Neural progenitor cell (in vitro differentiated cells): Measurements from ENCODE around the gene ASAP2. TPM values are rescaled to one million over a fixed set of nuclear protein-coding genes. Genes with fewer than 3 reads are reported as not detected.

Experiments used
- DNase-seq: peaks from one replicate; pipeline ENCODE4 v3.0.0-alpha.2; 2016; ENCODE audit warnings: low spot score
- H2AFZ ChIP-seq: fragments of 200-600 bp; sonication (generic); replicated peaks from 2 replicates; pipeline ENCODE4 v1.6.1; 2016; ENCODE audit warnings: antibody characterized with exemption
- H3F3A ChIP-seq: fragments of 200-600 bp; sonication (generic); 2 replicates; pipeline ENCODE4 v1.6.1; 2016; ENCODE audit warnings: antibody characterized with exemption, low read depth
- H3K27ac ChIP-seq: fragments of 200-600 bp; sonication (generic); 2 replicates; pipeline ENCODE4 v1.5.1; 2016; ENCODE audit warnings: mild to moderate bottlenecking
- H3K27me3 ChIP-seq: fragments of 200-600 bp; sonication (generic); 2 replicates; pipeline ENCODE4 v1.6.1; 2016; ENCODE audit warnings: mild to moderate bottlenecking, moderate library complexity
- H3K36me3 ChIP-seq: fragments of 200-600 bp; sonication (generic); 2 replicates; pipeline ENCODE4 v1.5.1; 2016
- H3K4me1 ChIP-seq: fragments of 200-600 bp; sonication (generic); 2 replicates; pipeline ENCODE4 v1.6.1; 2016; ENCODE audit warnings: mixed run types
- H3K4me2 ChIP-seq: fragments of 200-600 bp; sonication (generic); 2 replicates; pipeline ENCODE4 v1.6.1; 2016
- H3K4me3 ChIP-seq: fragments of 200-600 bp; sonication (generic); 2 replicates; pipeline ENCODE4 v1.5.1; 2016
- H3K79me2 ChIP-seq: fragments of 200-600 bp; sonication (generic); 2 replicates; pipeline ENCODE4 v1.6.1; 2016; ENCODE audit warnings: low read depth
- H3K9ac ChIP-seq: fragments of 200-600 bp; sonication (generic); 2 replicates; pipeline ENCODE4 v1.6.1; 2016
- H3K9me3 ChIP-seq: fragments of 200-600 bp; sonication (generic); 2 replicates; pipeline ENCODE4 v1.5.1; 2016; ENCODE audit warnings: low read depth
- H4K20me1 ChIP-seq: fragments of 200-600 bp; sonication (generic); 2 replicates; pipeline ENCODE4 v1.6.1; 2016; ENCODE audit warnings: low read depth
- H3K27ac Mint-ChIP-seq: 3 replicates; pipeline ENCODE4 v1.8.0; 2021; ENCODE audit warnings: mixed read lengths
- H3K27me3 Mint-ChIP-seq: 2 replicates; pipeline ENCODE4 v1.8.0; 2022; ENCODE audit warnings: low read depth, mild to moderate bottlenecking, inconsistent platforms, moderate library complexity, mixed read lengths; ENCODE audit not compliant: insufficient read depth
- H3K36me3 Mint-ChIP-seq: 3 replicates; pipeline ENCODE4 v1.8.0; 2021; ENCODE audit warnings: mixed read lengths
- H3K4me1 Mint-ChIP-seq: 3 replicates; pipeline ENCODE4 v1.8.0; 2021; ENCODE audit warnings: mixed read lengths
- H3K4me3 Mint-ChIP-seq: 3 replicates; pipeline ENCODE4 v1.8.0; 2021; ENCODE audit warnings: mild to moderate bottlenecking, moderate library complexity, mixed read lengths
- H3K9me3 Mint-ChIP-seq: 3 replicates; pipeline ENCODE4 v1.8.0; 2020; ENCODE audit warnings: mixed read lengths
- EZH2 ChIP-seq: fragments of 200-600 bp; sonication (generic); IDR thresholded peaks from 2 replicates; pipeline ENCODE4 v1.6.1; 2017; ENCODE audit warnings: antibody characterized with exemption, mild to moderate bottlenecking, moderate library complexity
- EZH2phosphoT487 ChIP-seq: fragments of 200-600 bp; sonication (generic); IDR thresholded peaks from 2 replicates; pipeline ENCODE4 v1.6.1; 2017; ENCODE audit warnings: antibody characterized with exemption
- total RNA-seq: library from RNA; depleted of rRNA; stranded (reverse); fragments of >200 nt; gene quantifications from 2 replicates; pipeline ENCODE4 v1.2.3, GENCODE V29; 2015; ENCODE audit warnings: low replicate concordance
- TF ChIP-seq, protein P1 (sequence below): fragments of 200-600 bp; sonication (generic); IDR thresholded peaks from 2 replicates; pipeline ENCODE4 v1.5.1; 2017; ENCODE audit warnings: antibody characterized with exemption, mild to moderate bottlenecking

The ASAP2 gene
- total RNA-seq, 1 donor from 2014 or later = 31.7 TPM

DNA sequence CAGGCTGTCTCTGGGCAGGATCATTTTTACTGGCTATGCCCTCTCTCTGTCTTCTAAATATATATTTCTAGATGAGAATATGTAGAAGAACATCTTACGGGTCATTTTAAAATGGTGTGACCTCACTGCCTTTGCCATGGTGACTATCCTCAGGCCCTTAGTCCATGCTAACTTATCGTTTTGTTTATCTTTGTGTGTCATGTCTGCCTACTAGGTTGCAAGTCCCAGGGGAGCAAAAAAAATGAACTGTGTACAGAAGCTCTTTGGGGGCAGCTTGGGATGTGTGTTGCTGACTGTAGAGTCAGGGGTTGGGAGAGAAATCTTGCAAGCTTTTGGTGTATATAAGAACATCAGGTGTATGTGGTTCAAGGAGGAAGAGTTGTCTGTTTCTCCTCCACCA is 227.9 kb downstream of the ASAP2 start:
- H4K20me1 ChIP-seq = no peaks in the 10 kb centered on the region
- no peak for DNase-seq
- no peaks in the 10 kb centered on the region for H3K79me2 ChIP-seq
- H3K4me3 ChIP-seq = no peak overlapping the region
- H3K9me3 ChIP-seq = no peaks in the 10 kb centered on the region
- H3K27me3 Mint-ChIP-seq = peaks cover 3% of the 10 kb centered on the region
- no peaks in the 10 kb centered on the region for H3K4me1 ChIP-seq
- no peaks in the 10 kb centered on the region for H3K27me3 ChIP-seq
- H3K9me3 Mint-ChIP-seq = no peaks in the 10 kb centered on the region
- H3F3A ChIP-seq = peaks cover 4% of the 10 kb centered on the region
- H3K27ac ChIP-seq = no peak overlapping the region
- H3K36me3 ChIP-seq = peaks cover 43% of the 10 kb centered on the region
- H3K4me2 ChIP-seq = no peak overlapping the region
- H3K4me3 Mint-ChIP-seq = no peak overlapping the region
- H3K36me3 Mint-ChIP-seq = peaks cover 31% of the 10 kb centered on the region
- no peak overlapping the region for H3K27ac Mint-ChIP-seq
- H3K4me1 Mint-ChIP-seq = no peaks in the 10 kb centered on the region
- no peak overlapping the region for H3K9ac ChIP-seq
- H2AFZ ChIP-seq = no peak overlapping the region
- TF ChIP-seq, protein P1, sequence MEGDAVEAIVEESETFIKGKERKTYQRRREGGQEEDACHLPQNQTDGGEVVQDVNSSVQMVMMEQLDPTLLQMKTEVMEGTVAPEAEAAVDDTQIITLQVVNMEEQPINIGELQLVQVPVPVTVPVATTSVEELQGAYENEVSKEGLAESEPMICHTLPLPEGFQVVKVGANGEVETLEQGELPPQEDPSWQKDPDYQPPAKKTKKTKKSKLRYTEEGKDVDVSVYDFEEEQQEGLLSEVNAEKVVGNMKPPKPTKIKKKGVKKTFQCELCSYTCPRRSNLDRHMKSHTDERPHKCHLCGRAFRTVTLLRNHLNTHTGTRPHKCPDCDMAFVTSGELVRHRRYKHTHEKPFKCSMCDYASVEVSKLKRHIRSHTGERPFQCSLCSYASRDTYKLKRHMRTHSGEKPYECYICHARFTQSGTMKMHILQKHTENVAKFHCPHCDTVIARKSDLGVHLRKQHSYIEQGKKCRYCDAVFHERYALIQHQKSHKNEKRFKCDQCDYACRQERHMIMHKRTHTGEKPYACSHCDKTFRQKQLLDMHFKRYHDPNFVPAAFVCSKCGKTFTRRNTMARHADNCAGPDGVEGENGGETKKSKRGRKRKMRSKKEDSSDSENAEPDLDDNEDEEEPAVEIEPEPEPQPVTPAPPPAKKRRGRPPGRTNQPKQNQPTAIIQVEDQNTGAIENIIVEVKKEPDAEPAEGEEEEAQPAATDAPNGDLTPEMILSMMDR = no peak
- TF ChIP-seq EZH2 (no peak), EZH2phosphoT487 (no peak)

DNA sequence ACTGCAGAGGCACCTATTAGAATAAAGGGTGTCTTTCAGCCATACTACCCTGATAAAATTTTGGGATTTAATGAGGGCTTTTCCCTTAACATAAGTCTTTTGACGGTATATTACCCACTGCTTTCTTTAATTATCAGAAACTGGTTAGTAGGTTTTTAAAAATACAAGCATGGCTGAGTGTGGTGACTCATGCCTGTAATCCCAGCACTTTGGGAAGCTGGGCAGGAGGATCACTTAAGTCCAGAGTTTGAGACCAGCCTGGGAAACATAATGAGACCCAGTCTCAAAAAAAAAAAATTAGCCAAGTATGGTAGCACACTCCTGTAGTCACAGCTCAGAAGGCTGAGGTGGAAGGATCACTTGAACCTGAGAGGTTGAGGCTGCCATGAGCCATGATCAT is 232.9 kb downstream of the ASAP2 start:
- peaks cover 3% of the 10 kb centered on the region for H4K20me1 ChIP-seq
- H3K9me3 ChIP-seq = no peaks in the 10 kb centered on the region
- H3K36me3 ChIP-seq = peaks cover 30% of the 10 kb centered on the region
- no peak overlapping the region for H2AFZ ChIP-seq
- no peaks in the 10 kb centered on the region for H3K79me2 ChIP-seq
- no peak overlapping the region for H3K4me2 ChIP-seq
- Mint-ChIP-seq H3K36me3 (peaks cover 33% of the 10 kb centered on the region), H3K9me3 (no peaks in the 10 kb centered on the region), H3K4me3 (no peak overlapping the region), H3K4me1 (no peaks in the 10 kb centered on the region), H3K27ac (no peak overlapping the region), H3K27me3 (no peaks in the 10 kb centered on the region)
- TF ChIP-seq EZH2phosphoT487 = no peak
- TF ChIP-seq, protein P1 = no peak
- TF ChIP-seq EZH2 = no peak
- no peak overlapping the region for H3K4me3 ChIP-seq
- no peaks in the 10 kb centered on the region for H3F3A ChIP-seq
- H3K9ac ChIP-seq = no peak overlapping the region
- H3K4me1 ChIP-seq = no peaks in the 10 kb centered on the region
- DNase-seq = no peak
- no peak overlapping the region for H3K27ac ChIP-seq
- H3K27me3 ChIP-seq = no peaks in the 10 kb centered on the region

DNA sequence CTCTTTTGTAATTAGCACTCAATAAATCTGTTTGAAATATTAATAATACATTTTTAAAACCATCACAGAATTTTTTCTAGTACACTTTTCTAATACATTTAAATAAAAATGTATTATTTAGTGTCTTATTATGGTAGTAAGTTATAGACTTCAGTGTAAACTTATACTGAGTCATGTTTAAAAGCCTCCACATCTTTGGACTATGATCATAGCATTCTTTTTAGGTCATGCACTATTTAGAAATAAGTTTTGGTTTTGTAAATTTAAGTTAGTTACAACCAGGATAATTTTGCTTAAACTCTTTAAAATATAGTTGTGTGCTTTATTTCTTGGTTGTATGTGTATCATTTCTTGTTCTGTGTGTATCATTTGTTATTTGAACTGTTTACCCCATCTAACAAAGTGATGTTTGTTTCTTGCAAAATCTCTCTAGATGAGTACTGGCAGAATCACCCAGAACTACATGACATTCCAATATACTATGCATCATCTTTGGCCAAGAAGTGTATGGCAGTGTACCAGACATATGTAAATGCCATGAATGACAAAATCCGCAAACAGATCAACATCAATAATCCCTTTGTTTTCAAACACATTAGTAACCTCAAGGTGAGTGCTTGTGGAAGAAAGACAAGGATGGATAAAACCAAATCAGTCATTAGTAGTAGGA is 233.6 kb downstream of the ASAP2 start:
- Mint-ChIP-seq H3K4me3 (no peak overlapping the region), H3K4me1 (no peaks in the 10 kb centered on the region), H3K9me3 (no peaks in the 10 kb centered on the region), H3K27ac (no peak overlapping the region), H3K27me3 (no peaks in the 10 kb centered on the region), H3K36me3 (peaks cover 30% of the 10 kb centered on the region)
- Histone ChIP-seq H3K27me3 (no peaks in the 10 kb centered on the region), H3K9me3 (no peaks in the 10 kb centered on the region), H3F3A (no peaks in the 10 kb centered on the region), H3K4me3 (no peak overlapping the region), H3K79me2 (no peaks in the 10 kb centered on the region), H3K27ac (no peak overlapping the region), H3K9ac (no peak overlapping the region), H3K36me3 (peaks cover 34% of the 10 kb centered on the region), H4K20me1 (peaks cover 3% of the 10 kb centered on the region), H2AFZ (no peak overlapping the region), H3K4me1 (no peaks in the 10 kb centered on the region), H3K4me2 (no peak overlapping the region)
- TF ChIP-seq EZH2phosphoT487 (no peak), EZH2 (no peak)
- TF ChIP-seq, protein P1 = no peak
- no peak for DNase-seq
